IMR-90 (cell line): ENCODE measurements around the gene EML5. TPM values are rescaled to one million over a fixed set of nuclear protein-coding genes. Genes with fewer than 3 reads are reported as not detected.

Experiments
- ATAC-seq: fragments of 200-7000 bp; cut with Tn5 transposase; 2 replicates; pipeline ENCODE4 v1.9.1; 2020; ENCODE audit warnings: low read depth, mild to moderate bottlenecking, moderate library complexity
- BruUV-seq: library from RNA; stranded (reverse); fragments of 400-500 nt; replicated peaks from 2 replicates; lab custom pipeline; 2021; lab: Mats Ljungman, UMichigan
- CTCF ChIA-PET: fragments of 300-600 bp; formaldehyde crosslinking; extraction: SDS; loops from one replicate; lab custom pipeline; 2021; ENCODE audit warnings: antibody characterized with exemption; lab: Yijun Ruan, JAX
- POLR2A ChIA-PET: fragments of 300-600 bp; sonication (Branson Sonifier 250); formaldehyde crosslinking; loops from one replicate; lab custom pipeline; 2022; ENCODE audit warnings: antibody characterized with exemption; ENCODE audit not compliant: unreplicated experiment; lab: Charles Lee
- DNase-seq: peaks from one replicate; pipeline ENCODE4 v3.0.0; 2013
- H2AFZ ChIP-seq: replicated peaks from 2 replicates; pipeline ENCODE3; 2013; ENCODE audit warnings: low read length, mild to moderate bottlenecking; ENCODE audit not compliant: poor library complexity
- H2AK5ac ChIP-seq: 2 replicates; pipeline ENCODE4 v1.6.1; 2013; ENCODE audit warnings: low read depth, low read length, inconsistent platforms
- H2AK9ac ChIP-seq: replicated peaks from 2 replicates; pipeline ENCODE3; 2013; ENCODE audit warnings: mild to moderate bottlenecking, low read depth, low read length, moderate library complexity; ENCODE audit not compliant: poor library complexity
- H2BK120ac ChIP-seq: 2 replicates; pipeline ENCODE4 v1.6.1; 2013; ENCODE audit warnings: low read depth, low read length, inconsistent platforms
- H2BK15ac ChIP-seq: 3 replicates; pipeline ENCODE4 v1.6.1; 2013; ENCODE audit warnings: low read depth, low read length, inconsistent platforms
- H2BK20ac ChIP-seq: 2 replicates; pipeline ENCODE4 v1.6.1; 2013; ENCODE audit warnings: low read depth, mild to moderate bottlenecking, inconsistent platforms, low read length, moderate library complexity
- H2BK5ac ChIP-seq: 2 replicates; pipeline ENCODE4 v1.6.1; 2013; ENCODE audit warnings: mild to moderate bottlenecking, low read depth, low read length, inconsistent platforms; ENCODE audit not compliant: poor library complexity, severe bottlenecking
- H3K14ac ChIP-seq: replicated peaks from 2 replicates; pipeline ENCODE4 v1.6.1; 2013; ENCODE audit warnings: low read depth, low read length, inconsistent platforms
- H3K18ac ChIP-seq: 2 replicates; pipeline ENCODE4 v1.6.1; 2013; ENCODE audit warnings: low read depth, low read length, control low read depth
- H3K23ac ChIP-seq: 2 replicates; pipeline ENCODE4 v1.6.1; 2013; ENCODE audit warnings: low read depth, low read length, inconsistent platforms
- H3K27ac ChIP-seq: 2 replicates; pipeline ENCODE4 v1.5.1; 2013; ENCODE audit warnings: mild to moderate bottlenecking, control low read depth, low read length; ENCODE audit not compliant: insufficient read depth
- H3K27me3 ChIP-seq: 2 replicates; pipeline ENCODE4 v1.6.1; 2013; ENCODE audit warnings: low read length; ENCODE audit not compliant: control insufficient read depth, insufficient read depth
- H3K36me3 ChIP-seq: 2 replicates; pipeline ENCODE4 v1.6.1; 2013; ENCODE audit warnings: low read length, mixed read lengths; ENCODE audit not compliant: control insufficient read depth, insufficient read depth
- H3K4ac ChIP-seq: 2 replicates; pipeline ENCODE4 v1.6.1; 2013; ENCODE audit warnings: low read depth, low read length, inconsistent platforms
- H3K4me1 ChIP-seq: 2 replicates; pipeline ENCODE4 v1.6.1; 2013; ENCODE audit warnings: low read length, mixed read lengths; ENCODE audit not compliant: control insufficient read depth, insufficient read depth
- H3K4me2 ChIP-seq: 2 replicates; pipeline ENCODE4 v1.6.1; 2013; ENCODE audit warnings: low read depth, mild to moderate bottlenecking, control low read depth, low read length, moderate library complexity
- H3K4me3 ChIP-seq: 2 replicates; pipeline ENCODE4 v1.5.1; 2013; ENCODE audit warnings: low read depth, mild to moderate bottlenecking, control low read depth, low read length, moderate library complexity; ENCODE audit not compliant: insufficient read depth
- H3K56ac ChIP-seq: 2 replicates; pipeline ENCODE4 v1.6.1; 2013; ENCODE audit warnings: low read length, inconsistent platforms; ENCODE audit not compliant: insufficient read depth; ENCODE audit errors: extremely low read depth
- H3K79me1 ChIP-seq, 2 experiments: 2 replicates each; pipeline ENCODE4 v1.6.1; 2013; ENCODE audit warnings: low read length in 2 of 2, inconsistent platforms in 1 of 2, low read depth in 1 of 2
- H3K9ac ChIP-seq: 2 replicates; pipeline ENCODE4 v1.6.1; 2013; ENCODE audit warnings: low read depth, low read length, control low read depth
- H3K9me1 ChIP-seq: 2 replicates; pipeline ENCODE4 v1.6.1; 2013; ENCODE audit warnings: low read length, inconsistent platforms; ENCODE audit not compliant: insufficient read depth
- H3K9me3 ChIP-seq: 2 replicates; pipeline ENCODE4 v1.6.1; 2013; ENCODE audit warnings: low read length; ENCODE audit not compliant: control insufficient read depth, insufficient read depth
- H4K20me1 ChIP-seq: 2 replicates; pipeline ENCODE4 v1.6.1; 2013; ENCODE audit warnings: low read length, inconsistent platforms; ENCODE audit not compliant: insufficient read depth
- H4K5ac ChIP-seq: 2 replicates; pipeline ENCODE4 v1.6.1; 2013; ENCODE audit warnings: mild to moderate bottlenecking, low read depth, low read length, control low read depth
- H4K8ac ChIP-seq, 2 experiments: 2 replicates each; pipeline ENCODE4 v1.6.1; 2013; ENCODE audit warnings: low read depth in 2 of 2, low read length in 2 of 2, control low read depth in 1 of 2, inconsistent platforms in 1 of 2
- H4K91ac ChIP-seq: 2 replicates; pipeline ENCODE4 v1.6.1; 2013; ENCODE audit warnings: low read depth, low read length, inconsistent platforms; ENCODE audit not compliant: insufficient read depth
- CEBPB ChIP-seq: IDR thresholded peaks from 2 replicates; pipeline ENCODE4 v1.6.1; 2012; ENCODE audit warnings: low read depth, low read length, improper control_type of control experiment
- RCOR1 ChIP-seq: IDR thresholded peaks from 2 replicates; pipeline ENCODE4 v1.6.1; 2012; ENCODE audit warnings: mild to moderate bottlenecking, low read length, improper control_type of control experiment; ENCODE audit not compliant: insufficient replicate concordance
- RFX5 ChIP-seq: IDR thresholded peaks from 2 replicates; pipeline ENCODE4 v1.8.0; 2012; ENCODE audit warnings: low read depth, mild to moderate bottlenecking, low read length, moderate library complexity
- WGBS, 2 experiments: methylation state at CpG; one replicate each; pipeline versions ENCODE4 v1.1.5 to v1.1.7; 2013; ENCODE audit warnings: missing lambda C conversion rate in 2 of 2; ENCODE audit not compliant: insufficient read length in 1 of 2; ENCODE audit errors: extremely low coverage in 2 of 2; 5-methylcytosine and 5-hydroxymethylcytosine counted together
- dilution Hi-C: fragments of 300-500 bp; cut with HindIII; formaldehyde crosslinking; loops from one replicate; pipeline ENCODE4 v1.14.3; 2018; ENCODE audit warnings: low sequenced_read_pairs; ENCODE audit not compliant: unreplicated experiment
- in situ Hi-C: fragments of 300-500 bp; cut with MboI; formaldehyde crosslinking; loops from 3 replicates; pipeline ENCODE4 v1.14.3; 2019; ENCODE audit warnings: low sequenced_read_pairs, inconsistent platforms, mixed read lengths
- intact Hi-C: fragments of 100-400 bp; cut with micrococcal nuclease; formaldehyde crosslinking; loops from 2 replicates; pipeline ENCODE4 v1.10.0; 2022
- polyA plus RNA-seq, 3 experiments: library from polyadenylated mRNA; depleted of rRNA; stranded (reverse); fragments of >200 nt; gene quantifications; 2 replicates each; pipeline ENCODE4 v1.2.3, GENCODE V29; 2012; ENCODE audit warnings: low replicate concordance in 1 of 3
- total RNA-seq: library from RNA; depleted of rRNA; stranded (reverse); fragments of >200 nt; gene quantifications from 2 replicates; pipeline ENCODE4 v1.2.3, GENCODE V29; 2012

The EML5 gene
- total and polyA plus RNA-seq, 2 of the 4 experiments (the other 2 are of a cell fraction), result 8.1 to 22.2 TPM

DNA sequence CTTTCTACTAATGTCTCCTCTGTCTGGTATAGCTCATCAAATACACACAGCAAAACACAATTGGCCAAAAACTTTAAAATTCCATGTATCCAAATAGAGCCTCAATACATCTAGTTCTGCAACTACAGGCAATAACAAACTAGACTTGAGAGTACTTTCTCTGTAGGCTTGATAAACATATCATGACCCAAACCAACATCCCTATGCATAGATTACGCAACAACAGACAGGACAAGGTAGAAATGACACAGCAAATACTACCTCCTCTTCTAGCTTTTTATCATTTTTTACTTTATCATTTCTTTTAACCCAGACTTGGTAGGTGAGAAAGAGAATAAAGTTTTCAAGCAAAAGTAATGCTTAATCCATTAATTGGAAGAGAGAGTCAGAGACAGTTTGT, 41.8 kb downstream of the EML5 start:
- H2BK20ac ChIP-seq, result no peak overlapping the region
- no peak overlapping the region for H3K18ac ChIP-seq
- H3K9me3 ChIP-seq, result no peaks in the 10 kb centered on the region
- H3K4me3 ChIP-seq, result no peak overlapping the region
- peak; percentile 95 for TF ChIP-seq CEBPB
- no peak for TF ChIP-seq RCOR1
- TF ChIP-seq RFX5, result no peak
- H3K56ac ChIP-seq, result no peak overlapping the region
- H3K36me3 ChIP-seq, result no peaks in the 10 kb centered on the region
- H3K4me2 ChIP-seq, result no peak overlapping the region
- no peak overlapping the region for H3K14ac ChIP-seq
- peaks cover 4% of the 10 kb centered on the region; the same call in 1 of the 2 replicates for H3K4me1 ChIP-seq
- CTCF ChIA-PET, result no interaction called here
- in situ Hi-C loops, result no loop called here
- H3K27ac ChIP-seq, result no peak overlapping the region
- dilution Hi-C loops, result no loop called here
- no peak overlapping the region for H4K8ac ChIP-seq
- H2AFZ ChIP-seq, result no peak overlapping the region
- WGBS, 2 experiments, result no CpG with 5 or more reads among the region's 1 CpG
- H3K4ac ChIP-seq, result no peak overlapping the region
- H2BK15ac ChIP-seq, result no peak overlapping the region
- H4K91ac ChIP-seq, result no peak overlapping the region
- ATAC-seq (no peak), DNase-seq (no peak)
- POLR2A ChIA-PET, result no interaction called here
- BruUV-seq, result no TSS peak
- H3K23ac ChIP-seq, result no peak overlapping the region
- 0 out of 2 replicates have a peak, but pooled peaks cover 2% of the 10 kb centered on the region for H3K9me1 ChIP-seq
- no peak overlapping the region for H2AK9ac ChIP-seq
- no peak overlapping the region for H4K5ac ChIP-seq
- no peak overlapping the region for H2AK5ac ChIP-seq
- no peak overlapping the region for H2BK120ac ChIP-seq
- H3K9ac ChIP-seq, result no peak overlapping the region
- no peak overlapping the region for H2BK5ac ChIP-seq
- peaks cover 12 to 26% of the 10 kb centered on the region in 2 experiments; a peak in 3 of 4 replicates for H3K79me1 ChIP-seq
- intact Hi-C loops, result no loop called here
- no peaks in the 10 kb centered on the region for H3K27me3 ChIP-seq
- H4K20me1 ChIP-seq, result no peaks in the 10 kb centered on the region
